ENCODE measurements around the gene PDCD4. TPM values are rescaled to one million over a fixed set of nuclear protein-coding genes. Genes with fewer than 3 reads are reported as not detected.
A peak's percentile ranks its signal among the peaks of the same experiment; 100 is the strongest.

PDCD4 gene
- total RNA-seq, 1 donor from 2014 or later = 106 TPM

GRCh38 chr10:110872145-110872983 lies 636 bp downstream of the PDCD4 start:
- Mint-ChIP-seq H3K9me3 (ENCODE audit: unreplicated experiment) (no peaks in the 10 kb centered on the region), H3K27me3 (ENCODE audit: unreplicated experiment) (no peaks in the 10 kb centered on the region), H3K27ac (ENCODE audit: unreplicated experiment) (peak overlapping the region; percentile 81), H3K4me1 (ENCODE audit: unreplicated experiment) (peaks cover 37% of the 10 kb centered on the region), H3K36me3 (ENCODE audit: unreplicated experiment) (no peaks in the 10 kb centered on the region), H3K4me3 (ENCODE audit: unreplicated experiment) (peak overlapping the region; percentile 87)
- DNase-seq (ENCODE audit: extremely low spot score, unreplicated experiment) = peak; percentile 90
- peak; percentile 45 for TF ChIP-seq CTCF (IDR thresholded peaks at IDR 0.05)

- H3K9me3 Mint-ChIP-seq (ENCODE audit: unreplicated experiment) = no peaks in the 10 kb centered on the region
- DNase-seq (ENCODE audit: extremely low spot score, unreplicated experiment) = no peak
- peaks cover 9% of the 10 kb centered on the region for H3K36me3 Mint-ChIP-seq (ENCODE audit: unreplicated experiment)
- no peak for TF ChIP-seq CTCF (IDR thresholded peaks at IDR 0.05)
- H3K27ac Mint-ChIP-seq (ENCODE audit: unreplicated experiment) = peak overlapping the region; percentile 81
- peak overlapping the region; percentile 87 for H3K4me3 Mint-ChIP-seq (ENCODE audit: unreplicated experiment)
- H3K27me3 Mint-ChIP-seq (ENCODE audit: unreplicated experiment) = no peaks in the 10 kb centered on the region
- H3K4me1 Mint-ChIP-seq (ENCODE audit: unreplicated experiment) = peaks cover 31% of the 10 kb centered on the region
These were observed 1.5 kb downstream of the PDCD4 start for GRCh38 chr10:110872984-110873923.

GRCh38 chr10:110873951-110874350 lies 2.2 kb downstream of the PDCD4 start:
- Mint-ChIP-seq H3K36me3 (ENCODE audit: unreplicated experiment) (peaks cover 10% of the 10 kb centered on the region), H3K27me3 (ENCODE audit: unreplicated experiment) (no peaks in the 10 kb centered on the region), H3K27ac (ENCODE audit: unreplicated experiment) (peak overlapping the region; percentile 2), H3K4me1 (ENCODE audit: unreplicated experiment) (peaks cover 31% of the 10 kb centered on the region), H3K4me3 (ENCODE audit: unreplicated experiment) (peak overlapping the region; percentile 87), H3K9me3 (ENCODE audit: unreplicated experiment) (no peaks in the 10 kb centered on the region)
- DNase-seq (ENCODE audit: extremely low spot score, unreplicated experiment) = no peak
- TF ChIP-seq CTCF (IDR thresholded peaks at IDR 0.05) = no peak

GRCh38 chr10:110876000-110876399 lies 4.3 kb downstream of the PDCD4 start:
- no peak overlapping the region for H3K4me3 Mint-ChIP-seq (ENCODE audit: unreplicated experiment)
- H3K36me3 Mint-ChIP-seq (ENCODE audit: unreplicated experiment) = peaks cover 24% of the 10 kb centered on the region
- no peaks in the 10 kb centered on the region for H3K27me3 Mint-ChIP-seq (ENCODE audit: unreplicated experiment)
- TF ChIP-seq CTCF (IDR thresholded peaks at IDR 0.05) = no peak
- H3K9me3 Mint-ChIP-seq (ENCODE audit: unreplicated experiment) = no peaks in the 10 kb centered on the region
- H3K27ac Mint-ChIP-seq (ENCODE audit: unreplicated experiment) = no peak overlapping the region
- H3K4me1 Mint-ChIP-seq (ENCODE audit: unreplicated experiment) = peaks cover 23% of the 10 kb centered on the region
- DNase-seq (ENCODE audit: extremely low spot score, unreplicated experiment) = no peak

- peaks cover 31% of the 10 kb centered on the region for H3K36me3 Mint-ChIP-seq (ENCODE audit: unreplicated experiment)
- no peak overlapping the region for H3K4me3 Mint-ChIP-seq (ENCODE audit: unreplicated experiment)
- no peak for DNase-seq (ENCODE audit: extremely low spot score, unreplicated experiment)
- TF ChIP-seq CTCF (IDR thresholded peaks at IDR 0.05) = no peak
- no peaks in the 10 kb centered on the region for H3K27me3 Mint-ChIP-seq (ENCODE audit: unreplicated experiment)
- H3K4me1 Mint-ChIP-seq (ENCODE audit: unreplicated experiment) = peaks cover 21% of the 10 kb centered on the region
- no peaks in the 10 kb centered on the region for H3K9me3 Mint-ChIP-seq (ENCODE audit: unreplicated experiment)
- H3K27ac Mint-ChIP-seq (ENCODE audit: unreplicated experiment) = no peak overlapping the region
These were observed 5.1 kb downstream of the PDCD4 start for GRCh38 chr10:110876788-110877187.
